Activated naive CD4-positive, alpha-beta T cell treated with anti-CD3 and anti-CD28 coated beads, Interleukin-2, amount 50 U/mL, for 16 hours (primary cell): Measurements from ENCODE around the gene FHIP1B.
"Not testable (repeated sequence)": the region's sequence is repeated elsewhere in the genome, so short reads cannot be mapped to it uniquely, and the experiment has no call there.

Source experiments
- DNase-seq: peaks from one replicate; pipeline ENCODE4 v3.0.0-alpha.2; 2020

FHIP1B gene

GRCh38 chr11:6234387-6235107, at the start of gene FHIP1B:
TSS of gene FHIP1B (minus strand) at chr11:6234636. CDS start at chr11:6224516, 10,120 bp downstream.
- DNase-seq, result peak; percentile 100

GRCh38 chr11:6283453-6284023, 49.1 kb upstream of the FHIP1B start:
- no peak for DNase-seq

GRCh38 chr11:6280809-6281208, 46.4 kb upstream of the FHIP1B start:
- DNase-seq, result not testable (repeated sequence)

GRCh38 chr11:6273188-6273587, 38.8 kb upstream of the FHIP1B start:
- no peak for DNase-seq

- no peak for DNase-seq
Observed at GRCh38 chr11:6271598-6271997, 37.2 kb upstream of the FHIP1B start.

GRCh38 chr11:6270584-6271246, 36.3 kb upstream of the FHIP1B start:
- DNase-seq, result no peak

GRCh38 chr11:6269994-6270393, 35.6 kb upstream of the FHIP1B start:
- DNase-seq, result no peak

GRCh38 chr11:6268820-6269219, 34.4 kb upstream of the FHIP1B start:
- DNase-seq, result no peak

GRCh38 chr11:6263662-6264061, 29.2 kb upstream of the FHIP1B start:
- DNase-seq, result no peak

GRCh38 chr11:6260207-6260726, 25.8 kb upstream of the FHIP1B start:
- no peak for DNase-seq

- no peak for DNase-seq
Observed at GRCh38 chr11:6258571-6259081, 24.2 kb upstream of the FHIP1B start.

- no peak for DNase-seq
Observed at GRCh38 chr11:6258141-6258540, 23.7 kb upstream of the FHIP1B start.

- DNase-seq, result no peak
Observed at GRCh38 chr11:6253197-6253596, 18.8 kb upstream of the FHIP1B start.

GRCh38 chr11:6251990-6252473, 17.6 kb upstream of the FHIP1B start:
- DNase-seq, result no peak

GRCh38 chr11:6251120-6251733, 16.8 kb upstream of the FHIP1B start:
- peak; percentile 49 for DNase-seq

GRCh38 chr11:6249770-6250555, 15.5 kb upstream of the FHIP1B start:
- no peak for DNase-seq

GRCh38 chr11:6248897-6249296, 14.5 kb upstream of the FHIP1B start:
- not testable (repeated sequence) for DNase-seq

GRCh38 chr11:6248248-6248647, 13.8 kb upstream of the FHIP1B start:
- no peak for DNase-seq

- no peak for DNase-seq
Observed at GRCh38 chr11:6245536-6245935, 11.1 kb upstream of the FHIP1B start.

GRCh38 chr11:6241316-6241715, 6.9 kb upstream of the FHIP1B start:
- DNase-seq, result no peak

- no peak for DNase-seq
Observed at GRCh38 chr11:6240781-6241180, 6.3 kb upstream of the FHIP1B start.

GRCh38 chr11:6240139-6240538, 5.7 kb upstream of the FHIP1B start:
- DNase-seq, result no peak
